DOHH2 (cell line): Measurements from ENCODE around the gene UNC5B.

Source experiments
- H3F3A ChIP-seq: fragments of 200-600 bp; sonication (generic), shearing (Covaris generic); 2 replicates; pipeline ENCODE4 v1.6.0; 2016; ENCODE audit warnings: antibody characterized with exemption, mild to moderate bottlenecking; ENCODE audit not compliant: control insufficient read depth, insufficient read depth
- H3K27ac ChIP-seq: fragments of 200-600 bp; sonication (generic); 2 replicates; pipeline ENCODE4 v1.5.1; 2014; ENCODE audit warnings: low read depth, mild to moderate bottlenecking, low read length, moderate library complexity
- H3K27me3 ChIP-seq: fragments of 200-600 bp; sonication (generic); 2 replicates; pipeline ENCODE4 v1.6.1; 2014; ENCODE audit warnings: mild to moderate bottlenecking, low read length, mixed read lengths; ENCODE audit not compliant: control insufficient read depth
- H3K36me3 ChIP-seq: fragments of 200-600 bp; sonication (generic); 2 replicates; pipeline ENCODE4 v1.6.1; 2014; ENCODE audit warnings: mild to moderate bottlenecking, low read length, moderate library complexity, mixed read lengths; ENCODE audit not compliant: control insufficient read depth
- H3K4me1 ChIP-seq: fragments of 200-600 bp; sonication (generic); 2 replicates; pipeline ENCODE4 v1.6.1; 2014; ENCODE audit warnings: mild to moderate bottlenecking, low read length, mixed read lengths; ENCODE audit not compliant: control insufficient read depth
- H3K4me2 ChIP-seq: fragments of 200-600 bp; sonication (generic); 2 replicates; pipeline ENCODE4 v1.6.0; 2014; ENCODE audit warnings: mild to moderate bottlenecking, low read length, moderate library complexity
- H3K4me3 ChIP-seq: fragments of 200-600 bp; sonication (generic); 2 replicates; pipeline ENCODE4 v1.5.1; 2014; ENCODE audit warnings: mild to moderate bottlenecking, low read length, mixed read lengths
- H3K79me2 ChIP-seq: fragments of 200-600 bp; sonication (generic); 2 replicates; pipeline ENCODE4 v1.6.1; 2014; ENCODE audit warnings: mild to moderate bottlenecking, low read length, mixed read lengths; ENCODE audit not compliant: control insufficient read depth
- H3K9me2 ChIP-seq: fragments of 200-600 bp; sonication (generic); replicated peaks from 2 replicates; pipeline ENCODE4 v1.6.1; 2014; ENCODE audit warnings: mild to moderate bottlenecking, low read length, mixed read lengths; ENCODE audit not compliant: control insufficient read depth
- H3K9me3 ChIP-seq: fragments of 200-600 bp; sonication (generic); 2 replicates; pipeline ENCODE4 v1.6.1; 2014; ENCODE audit warnings: antibody characterized with exemption, low read length, mixed read lengths; ENCODE audit not compliant: control insufficient read depth, insufficient read depth
- H4K20me1 ChIP-seq: fragments of 200-600 bp; sonication (generic); 2 replicates; pipeline ENCODE4 v1.6.0; 2014; ENCODE audit warnings: low read depth, mild to moderate bottlenecking, antibody characterized with exemption, low read length, moderate library complexity; ENCODE audit not compliant: control insufficient read depth, insufficient read depth
- CTCF ChIP-seq: fragments of 200-600 bp; sonication (generic); IDR thresholded peaks from one replicate; pipeline ENCODE4 v1.5.1; 2014; ENCODE audit warnings: antibody characterized with exemption, mild to moderate bottlenecking, low read depth, low read length; ENCODE audit not compliant: poor library complexity, severe bottlenecking
- EZH2phosphoT487 ChIP-seq: fragments of 200-600 bp; sonication (generic); IDR thresholded peaks from 2 replicates; pipeline ENCODE4 v1.6.1; 2017; ENCODE audit warnings: borderline replicate concordance, mild to moderate bottlenecking, antibody characterized with exemption, low read length, moderate library complexity, mixed read lengths

UNC5B gene

GRCh38 chr10:71177651-71178199, 34.6 kb upstream of the UNC5B start:
- no peaks in the 10 kb centered on the region for H3K79me2 ChIP-seq
- no peak overlapping the region for H3K4me2 ChIP-seq
- H3K27ac ChIP-seq, result no peak overlapping the region
- no peaks in the 10 kb centered on the region for H3K4me1 ChIP-seq
- no peak overlapping the region for H3K4me3 ChIP-seq
- no peaks in the 10 kb centered on the region for H3K9me3 ChIP-seq
- TF ChIP-seq EZH2phosphoT487 (no peak), CTCF (no peak)
- H4K20me1 ChIP-seq, result no peaks in the 10 kb centered on the region
- peaks cover 3% of the 10 kb centered on the region; the same call in 1 of the 2 replicates for H3K27me3 ChIP-seq
- H3K36me3 ChIP-seq, result no peaks in the 10 kb centered on the region
- H3F3A ChIP-seq, result no peaks in the 10 kb centered on the region
- H3K9me2 ChIP-seq, result no peaks in the 10 kb centered on the region

DNA sequence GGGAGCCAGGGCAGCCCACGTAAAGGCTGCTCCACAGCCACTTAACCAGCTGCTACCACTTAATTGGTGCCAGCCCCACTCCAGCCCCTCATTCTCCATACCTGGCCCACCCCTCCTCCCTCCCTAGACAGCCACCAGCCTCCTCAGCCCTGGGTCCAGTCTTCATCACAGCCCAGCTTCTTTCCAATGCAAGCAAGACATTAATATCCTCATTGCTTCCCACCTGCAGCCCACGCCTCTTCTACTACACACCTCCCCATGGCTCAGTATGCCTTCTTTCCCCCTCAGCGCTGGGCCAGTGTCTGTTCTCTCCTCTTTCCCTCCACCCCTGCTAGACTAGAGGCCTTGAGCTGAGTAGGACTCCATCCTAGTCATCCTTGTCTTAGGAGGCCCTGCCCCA, 33.5 kb upstream of the UNC5B start:
- Histone ChIP-seq H3K4me1 (no peaks in the 10 kb centered on the region), H3K9me2 (no peaks in the 10 kb centered on the region), H3K27ac (no peak overlapping the region), H3K4me3 (no peak overlapping the region), H3K4me2 (no peak overlapping the region), H3F3A (no peaks in the 10 kb centered on the region), H4K20me1 (no peaks in the 10 kb centered on the region), H3K27me3 (peaks cover 3% of the 10 kb centered on the region; the same call in 1 of the 2 replicates), H3K9me3 (no peaks in the 10 kb centered on the region), H3K36me3 (no peaks in the 10 kb centered on the region), H3K79me2 (no peaks in the 10 kb centered on the region)
- TF ChIP-seq CTCF, result no peak
- TF ChIP-seq EZH2phosphoT487, result no peak

DNA sequence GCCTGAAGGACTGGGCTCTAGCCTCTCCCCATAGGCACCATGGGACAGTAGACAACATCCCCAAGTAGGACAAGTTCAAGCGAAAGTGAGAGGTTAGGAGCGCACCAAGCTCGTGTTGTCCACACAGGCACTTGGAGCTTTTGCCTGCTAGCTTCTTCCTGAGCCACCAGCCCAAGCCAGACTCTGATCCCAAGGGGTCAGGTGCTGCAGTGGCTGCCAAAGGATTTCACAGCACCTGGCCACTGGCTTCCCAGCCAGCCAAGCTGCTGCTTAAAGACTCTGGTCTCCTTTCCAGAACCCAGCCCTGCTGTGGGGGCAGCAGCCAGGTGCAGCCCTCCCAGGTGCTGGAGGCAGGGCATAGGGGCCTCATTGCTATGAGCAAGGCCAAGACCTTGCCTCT, 33.0 kb upstream of the UNC5B start:
- no peak overlapping the region for H3K4me2 ChIP-seq
- H3K9me3 ChIP-seq, result no peaks in the 10 kb centered on the region
- no peak overlapping the region for H3K4me3 ChIP-seq
- H3K36me3 ChIP-seq, result no peaks in the 10 kb centered on the region
- no peaks in the 10 kb centered on the region for H3K79me2 ChIP-seq
- no peaks in the 10 kb centered on the region for H3K4me1 ChIP-seq
- TF ChIP-seq CTCF (no peak), EZH2phosphoT487 (no peak)
- no peaks in the 10 kb centered on the region for H4K20me1 ChIP-seq
- no peaks in the 10 kb centered on the region for H3K9me2 ChIP-seq
- peaks cover 4% of the 10 kb centered on the region; the same call in 1 of the 2 replicates for H3K27me3 ChIP-seq
- H3F3A ChIP-seq, result no peaks in the 10 kb centered on the region
- H3K27ac ChIP-seq, result no peak overlapping the region
